Activated naive CD4-positive, alpha-beta T cell treated with anti-CD3 and anti-CD28 coated beads, Interleukin-2, amount 10 ng/mL, durations not matched to agents 7 days and 5 days (primary cell): Measurements from ENCODE around the gene MTCL1.

Experiments
- CTCF ChIA-PET: fragments of 350-600 bp; sonication (Branson Sonifier 250); formaldehyde crosslinking; loops from one replicate; lab custom pipeline; 2021; ENCODE audit warnings: antibody characterized with exemption; lab: Charles Lee
- DNase-seq: peaks from one replicate; pipeline ENCODE4 v3.0.0-alpha.2; 2020
- H3K27ac Mint-ChIP-seq: one replicate; pipeline ENCODE4 v1.8.0; 2021; ENCODE audit warnings: mild to moderate bottlenecking, moderate library complexity, mixed read lengths
- H3K27me3 Mint-ChIP-seq: one replicate; pipeline ENCODE4 v1.8.0; 2021; ENCODE audit warnings: mild to moderate bottlenecking, mixed read lengths
- H3K36me3 Mint-ChIP-seq: one replicate; pipeline ENCODE4 v1.8.0; 2021; ENCODE audit warnings: mixed read lengths
- H3K4me1 Mint-ChIP-seq: one replicate; pipeline ENCODE4 v1.8.0; 2021; ENCODE audit warnings: mixed read lengths
- H3K4me3 Mint-ChIP-seq: one replicate; pipeline ENCODE4 v1.8.0; 2021; ENCODE audit warnings: mild to moderate bottlenecking, moderate library complexity, mixed read lengths
- H3K9me3 Mint-ChIP-seq: one replicate; pipeline ENCODE4 v1.8.0; 2021; ENCODE audit warnings: mixed read lengths

MTCL1 gene

GRCh38 chr18:8769509-8770095 is 64.2 kb downstream of the MTCL1 start:
- no peak for DNase-seq

GRCh38 chr18:8770657-8771056 is 65.3 kb downstream of the MTCL1 start:
- CTCF ChIA-PET: no interaction called here
- Mint-ChIP-seq H3K27me3 (peaks cover 23% of the 10 kb centered on the region), H3K36me3 (no peaks in the 10 kb centered on the region), H3K4me3 (no peak overlapping the region), H3K4me1 (no peaks in the 10 kb centered on the region), H3K27ac (no peak overlapping the region), H3K9me3 (no peaks in the 10 kb centered on the region)
- no peak for DNase-seq

More at GRCh38 chr18:8769509-8770095, 64.2 kb downstream of the MTCL1 start:
- no peaks in the 10 kb centered on the region for H3K4me1 Mint-ChIP-seq
- no peak overlapping the region for H3K27ac Mint-ChIP-seq
- CTCF ChIA-PET: interaction anchor here (0.7 kb wide), 1 partner anchor 116 kb away, joined by 3 read pairs; no protein-coding TSS in a partner anchor
- peaks cover 26% of the 10 kb centered on the region for H3K27me3 Mint-ChIP-seq
- no peak overlapping the region for H3K4me3 Mint-ChIP-seq
- no peaks in the 10 kb centered on the region for H3K36me3 Mint-ChIP-seq
- H3K9me3 Mint-ChIP-seq: no peaks in the 10 kb centered on the region

- peaks cover 18% of the 10 kb centered on the region for H3K27me3 Mint-ChIP-seq
- H3K9me3 Mint-ChIP-seq: no peaks in the 10 kb centered on the region
- H3K4me1 Mint-ChIP-seq: no peaks in the 10 kb centered on the region
- CTCF ChIA-PET: no interaction called here
- H3K4me3 Mint-ChIP-seq: no peak overlapping the region
- no peaks in the 10 kb centered on the region for H3K36me3 Mint-ChIP-seq
- H3K27ac Mint-ChIP-seq: no peak overlapping the region
- DNase-seq: no peak
These were observed 66.6 kb downstream of the MTCL1 start for GRCh38 chr18:8771930-8772329.

- no peak for DNase-seq
- peaks cover 29% of the 10 kb centered on the region for H3K27me3 Mint-ChIP-seq
- H3K36me3 Mint-ChIP-seq: no peaks in the 10 kb centered on the region
These were observed 68.6 kb downstream of the MTCL1 start for GRCh38 chr18:8773980-8774379.

GRCh38 chr18:8776013-8776943 is 70.9 kb downstream of the MTCL1 start:
- Mint-ChIP-seq H3K27ac (no peak overlapping the region), H3K9me3 (no peaks in the 10 kb centered on the region), H3K4me3 (no peak overlapping the region), H3K27me3 (peaks cover 30% of the 10 kb centered on the region), H3K36me3 (no peaks in the 10 kb centered on the region), H3K4me1 (no peaks in the 10 kb centered on the region)
- no peak for DNase-seq
- CTCF ChIA-PET: interaction anchor here (1.1 kb wide), 1 partner anchor 79 kb away, joined by 3 read pairs; no protein-coding TSS in a partner anchor

More at GRCh38 chr18:8773980-8774379, 68.6 kb downstream of the MTCL1 start:
- Mint-ChIP-seq H3K27ac (no peak overlapping the region), H3K9me3 (no peaks in the 10 kb centered on the region), H3K4me3 (no peak overlapping the region), H3K4me1 (no peaks in the 10 kb centered on the region)
- CTCF ChIA-PET: no interaction called here

GRCh38 chr18:8777846-8778245 is 72.5 kb downstream of the MTCL1 start:
- H3K36me3 Mint-ChIP-seq: no peaks in the 10 kb centered on the region
- no peaks in the 10 kb centered on the region for H3K4me1 Mint-ChIP-seq
- DNase-seq: no peak
- H3K27me3 Mint-ChIP-seq: peaks cover 35% of the 10 kb centered on the region
- no peak overlapping the region for H3K27ac Mint-ChIP-seq
- H3K9me3 Mint-ChIP-seq: no peaks in the 10 kb centered on the region
- CTCF ChIA-PET: interaction anchor here (0.7 kb wide), 1 partner anchor 10 kb away, joined by 3 read pairs; no protein-coding TSS in a partner anchor
- H3K4me3 Mint-ChIP-seq: no peak overlapping the region

- no peaks in the 10 kb centered on the region for H3K36me3 Mint-ChIP-seq
- CTCF ChIA-PET: interaction anchor here (0.7 kb wide), 1 partner anchor 9 kb away, joined by 3 read pairs; no protein-coding TSS in a partner anchor
- no peak overlapping the region for H3K27ac Mint-ChIP-seq
- H3K4me1 Mint-ChIP-seq: no peaks in the 10 kb centered on the region
- H3K9me3 Mint-ChIP-seq: no peaks in the 10 kb centered on the region
- H3K27me3 Mint-ChIP-seq: peaks cover 38% of the 10 kb centered on the region
- no peak for DNase-seq
- no peak overlapping the region for H3K4me3 Mint-ChIP-seq
These were observed 73.0 kb downstream of the MTCL1 start for GRCh38 chr18:8778386-8778785.

GRCh38 chr18:8778824-8779223 is 73.5 kb downstream of the MTCL1 start:
- Mint-ChIP-seq H3K27me3 (peaks cover 41% of the 10 kb centered on the region), H3K36me3 (no peaks in the 10 kb centered on the region), H3K4me3 (no peak overlapping the region), H3K9me3 (no peaks in the 10 kb centered on the region), H3K4me1 (no peaks in the 10 kb centered on the region), H3K27ac (no peak overlapping the region)
- CTCF ChIA-PET: no interaction called here
- DNase-seq: no peak

- Mint-ChIP-seq H3K27me3 (peaks cover 39% of the 10 kb centered on the region), H3K9me3 (no peaks in the 10 kb centered on the region), H3K4me1 (no peaks in the 10 kb centered on the region), H3K27ac (no peak overlapping the region), H3K4me3 (no peak overlapping the region), H3K36me3 (no peaks in the 10 kb centered on the region)
- DNase-seq: no peak
- CTCF ChIA-PET: no interaction called here
These were observed 73.9 kb downstream of the MTCL1 start for GRCh38 chr18:8779251-8779650.

GRCh38 chr18:8780227-8780626 is 74.9 kb downstream of the MTCL1 start:
- no peak overlapping the region for H3K27ac Mint-ChIP-seq
- peaks cover 31% of the 10 kb centered on the region for H3K27me3 Mint-ChIP-seq

GRCh38 chr18:8781671-8782070 is 76.3 kb downstream of the MTCL1 start:
- DNase-seq: no peak
- Mint-ChIP-seq H3K4me3 (no peak overlapping the region), H3K9me3 (no peaks in the 10 kb centered on the region), H3K4me1 (peaks cover 7% of the 10 kb centered on the region), H3K27ac (no peak overlapping the region), H3K36me3 (no peaks in the 10 kb centered on the region), H3K27me3 (peaks cover 38% of the 10 kb centered on the region)
- CTCF ChIA-PET: no interaction called here

More at GRCh38 chr18:8780227-8780626, 74.9 kb downstream of the MTCL1 start:
- H3K36me3 Mint-ChIP-seq: no peaks in the 10 kb centered on the region
- CTCF ChIA-PET: no interaction called here
- H3K9me3 Mint-ChIP-seq: no peaks in the 10 kb centered on the region
- no peak overlapping the region for H3K4me3 Mint-ChIP-seq
- DNase-seq: no peak
- H3K4me1 Mint-ChIP-seq: no peaks in the 10 kb centered on the region

- Mint-ChIP-seq H3K36me3 (no peaks in the 10 kb centered on the region), H3K4me3 (no peak overlapping the region), H3K27ac (no peak overlapping the region), H3K4me1 (peaks cover 11% of the 10 kb centered on the region), H3K9me3 (no peaks in the 10 kb centered on the region), H3K27me3 (peaks cover 47% of the 10 kb centered on the region)
- CTCF ChIA-PET: no interaction called here
- no peak for DNase-seq
These were observed 78.1 kb downstream of the MTCL1 start for GRCh38 chr18:8783335-8783993.

GRCh38 chr18:8783994-8784530 is 78.7 kb downstream of the MTCL1 start:
- no peak overlapping the region for H3K27ac Mint-ChIP-seq
- no peaks in the 10 kb centered on the region for H3K9me3 Mint-ChIP-seq
- H3K27me3 Mint-ChIP-seq: peaks cover 46% of the 10 kb centered on the region
- H3K4me1 Mint-ChIP-seq: peaks cover 11% of the 10 kb centered on the region
- CTCF ChIA-PET: no interaction called here
- no peak for DNase-seq
- no peaks in the 10 kb centered on the region for H3K36me3 Mint-ChIP-seq
- H3K4me3 Mint-ChIP-seq: no peak overlapping the region

- no peak for DNase-seq
- CTCF ChIA-PET: no interaction called here
- no peak overlapping the region for H3K4me3 Mint-ChIP-seq
- peaks cover 11% of the 10 kb centered on the region for H3K4me1 Mint-ChIP-seq
- no peak overlapping the region for H3K27ac Mint-ChIP-seq
- H3K36me3 Mint-ChIP-seq: no peaks in the 10 kb centered on the region
- H3K9me3 Mint-ChIP-seq: no peaks in the 10 kb centered on the region
- peaks cover 49% of the 10 kb centered on the region for H3K27me3 Mint-ChIP-seq
These were observed 79.9 kb downstream of the MTCL1 start for GRCh38 chr18:8785261-8785660.
